ENCODE results near the gene SCLT1. TPM values are rescaled to one million over a fixed set of nuclear protein-coding genes. Genes with fewer than 3 reads are reported as not detected.

SCLT1 gene
- total RNA-seq: 10 to 100 TPM; 27.5 to 28.2 TPM

DNA sequence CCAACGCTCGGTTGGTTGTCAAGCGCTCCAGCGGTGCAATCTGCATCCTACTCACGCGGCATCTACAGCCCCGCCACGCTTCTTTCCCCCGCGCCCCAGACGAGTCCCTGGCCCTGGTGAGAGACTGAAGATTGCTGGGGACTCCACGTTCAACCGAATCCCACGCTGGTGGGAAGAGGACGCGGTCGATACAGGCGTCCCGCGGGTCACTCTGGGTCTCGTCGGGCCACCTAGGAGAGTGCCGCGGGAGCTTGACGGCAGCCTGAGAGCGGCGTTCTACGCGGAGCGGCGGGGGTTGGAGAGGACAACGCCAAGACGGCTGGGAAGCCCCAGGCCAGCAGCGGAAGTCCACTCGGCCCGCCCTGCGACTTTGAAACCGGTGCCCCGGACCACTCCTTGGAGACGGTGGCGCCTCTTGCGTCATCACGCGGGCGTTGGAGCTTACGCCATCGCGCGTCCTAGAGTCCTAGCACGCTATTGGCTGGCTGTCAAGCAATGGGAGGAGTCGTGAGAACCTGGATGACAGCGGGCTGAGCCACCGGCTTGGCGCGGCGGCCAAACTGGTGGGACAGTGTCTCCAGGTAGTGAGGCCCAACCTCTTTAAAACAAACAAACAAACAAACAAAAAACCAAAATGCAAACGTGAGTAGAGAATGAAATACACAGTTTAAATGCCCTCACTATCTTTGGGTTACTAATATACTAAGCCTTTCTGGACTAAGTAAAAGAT, at the start of gene SCLT1:
Gene SCLT1, minus strand, starts transcription at position 349 of the 730 bp plus-strand sequence. CDS start 436 bp downstream, outside the sequence.

DNA sequence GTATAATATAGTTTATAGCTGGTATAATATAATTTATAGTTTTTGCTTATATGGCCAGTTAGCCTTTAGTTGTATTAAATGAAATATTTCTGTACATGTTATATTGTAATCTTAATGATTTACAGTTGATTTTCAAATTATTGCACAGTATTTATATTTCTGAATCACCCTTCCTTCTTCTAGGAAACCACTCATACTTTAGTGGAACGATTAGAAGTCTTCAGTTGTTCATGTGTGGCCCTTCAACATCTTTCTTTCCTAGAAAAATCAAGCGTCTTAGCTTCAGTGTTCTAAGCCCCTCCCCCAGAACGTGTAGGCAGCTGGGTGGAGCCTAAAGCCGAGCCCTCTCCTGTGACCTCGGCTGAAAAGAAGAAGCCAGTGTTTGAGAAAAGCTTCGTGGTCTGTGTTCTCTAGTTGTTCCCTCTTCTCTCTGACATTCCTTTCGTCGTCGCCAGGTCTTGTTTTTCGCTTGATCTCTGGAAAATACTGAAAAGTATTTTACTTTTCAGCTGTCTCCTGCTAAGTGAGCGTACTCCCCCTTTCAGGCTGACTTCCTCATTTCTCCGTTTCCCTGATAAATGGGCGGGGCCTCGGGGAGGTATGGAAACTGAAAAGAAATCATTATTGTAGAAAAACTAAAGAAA, 2.6 kb upstream of the SCLT1 start, which contains the start of gene C4orf33:
Gene C4orf33, plus strand, starts transcription at position 342 of the 644 bp plus-strand sequence. CDS start 6,459 bp downstream, outside the sequence.

Other genes starting within 250 kb of the SCLT1 start
- 10 to 100 TPM; 14.3 to 14.6 TPM for gene C4orf33, start 2.6 kb upstream of the SCLT1 start, total RNA-seq

Data from activated naive CD4-positive, alpha-beta T cell treated with anti-CD3 and anti-CD28 coated beads, Interleukin-2, amount 10 ng/mL, durations not matched to agents 5 hours and 36 hours (primary cell).